Gastrocnemius medialis (tissue), 4 donors: ENCODE measurements around the gene C3orf22. TPM values are rescaled to one million over a fixed set of nuclear protein-coding genes. Genes with fewer than 3 reads are reported as not detected.
A peak's percentile ranks its signal among the peaks of the same experiment; 100 is the strongest.

Experiments
- ATAC-seq, 2 donors: fragments of 150-250 bp; one replicate each; pipeline ENCODE4 v1.9.1; 2016
- DNase-seq, 2 donors: peaks; one replicate each; pipeline ENCODE4 v3.0.0-alpha.2; 2019
- H3K27ac ChIP-seq, 4 donors: fragments of 200-600 bp; sonication (generic); 1 replicate in 1 of 4; 2 replicates in 3 of 4; pipeline ENCODE4 v1.5.1; 2016 to 2018; ENCODE audit warnings: mild to moderate bottlenecking in 2 of 4, moderate library complexity in 1 of 4
- H3K27me3 ChIP-seq, 3 donors: fragments of 200-600 bp; sonication (generic) in 2 of 3; 1 replicate in 1 of 3; 2 replicates in 2 of 3; pipeline versions ENCODE4 v1.5.1 to v1.6.0; 2016 to 2019; ENCODE audit warnings: mild to moderate bottlenecking in 1 of 3, moderate library complexity in 1 of 3
- H3K36me3 ChIP-seq, 2 donors: fragments of 200-600 bp; sonication (generic) in 1 of 2; one replicate each; pipeline ENCODE4 v1.5.1; 2017 to 2018
- H3K4me1 ChIP-seq, 2 donors: fragments of 200-600 bp; sonication (generic) in 1 of 2; one replicate each; pipeline ENCODE4 v1.5.1; 2016 to 2017; ENCODE audit warnings: mild to moderate bottlenecking in 2 of 2
- H3K4me3 ChIP-seq, 4 donors: fragments of 200-600 bp; sonication (generic) in 3 of 4; 1 replicate in 1 of 4; 2 replicates in 3 of 4; pipeline ENCODE4 v1.5.1; 2016 to 2019; ENCODE audit warnings: mild to moderate bottlenecking in 2 of 4
- H3K9me3 ChIP-seq, 3 donors: fragments of 200-600 bp; sonication (generic) in 2 of 3; 1 replicate in 1 of 3; 2 replicates in 2 of 3; pipeline ENCODE4 v1.5.1; 2016 to 2019
- CTCF ChIP-seq, 5 experiments: fragments of 450-650 bp in 3 of 5; fragments of 200-600 bp in 2 of 5; sonication (generic) in 2 of 5; IDR thresholded peaks in 4 of 5; conservative IDR thresholded peaks in 1 of 5; 1 replicate in 4 of 5; 2 replicates in 1 of 5; pipeline ENCODE4 v1.5.1; 2016 to 2019; ENCODE audit warnings: antibody characterized with exemption in 5 of 5, mild to moderate bottlenecking in 3 of 5, moderate library complexity in 3 of 5
- POLR2A ChIP-seq, 2 donors: fragments of 450-650 bp; IDR thresholded peaks; one replicate each; pipeline ENCODE4 v1.6.1; 2017; ENCODE audit warnings: antibody characterized with exemption in 2 of 2, mild to moderate bottlenecking in 2 of 2, moderate library complexity in 2 of 2
- in situ Hi-C, 4 donors: fragments of 200-750 bp; cut with MboI; loops; one replicate each; pipeline versions ENCODE4 v1.15.0 to v1.8.0; 2017; ENCODE audit warnings: low sequenced_read_pairs in 4 of 4
- intact Hi-C: fragments of 100-400 bp; cut with DNase I; formaldehyde crosslinking; loops from one replicate; pipeline ENCODE4 v1.15.1; 2023; ENCODE audit warnings: low total_unique reads
- total RNA-seq, 4 donors: library from RNA; depleted of rRNA; stranded (reverse); fragments of >200 nt; gene quantifications; one replicate each; pipeline versions ENCODE4 v1.1.0 to v1.2.3, GENCODE V29; 2016

The C3orf22 gene
- total RNA-seq, 4 donors from 2014 or later, result not detected

DNA sequence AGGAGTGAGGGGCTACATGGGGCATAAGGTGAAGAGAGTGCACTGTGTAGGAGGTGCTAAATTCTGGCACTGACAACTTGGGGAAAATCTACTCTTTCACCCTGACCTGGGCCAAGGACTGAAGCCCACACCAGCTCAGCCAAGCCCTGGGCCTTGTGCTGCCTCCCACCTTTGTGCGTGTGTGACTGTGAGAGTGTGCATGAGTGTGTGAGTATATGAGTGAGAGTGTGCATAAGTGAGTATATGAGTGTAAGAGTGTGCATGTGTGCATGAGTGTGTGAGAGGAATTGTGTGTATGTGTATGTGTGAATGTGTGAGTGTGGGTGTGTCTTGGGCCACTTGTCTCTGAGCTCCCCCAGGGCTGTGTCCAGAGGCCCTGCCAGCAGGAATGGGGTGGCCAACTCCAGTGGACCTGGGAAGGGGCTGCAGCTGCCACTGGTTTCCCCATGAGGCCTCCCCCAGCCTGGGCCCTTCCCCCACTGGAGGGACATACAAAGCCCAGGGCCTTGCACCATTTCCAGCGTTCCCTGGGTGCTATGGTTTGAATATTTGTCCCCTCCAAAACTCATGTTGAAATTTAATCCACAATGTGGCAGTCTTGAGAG lies 15.2 kb downstream of the C3orf22 start:
- intact Hi-C loops (no loop called here), in situ Hi-C loops (no loop called here)
- H3K36me3 ChIP-seq, result no peaks in the 10 kb centered on the region
- ATAC-seq (no peak), DNase-seq (no peak)
- no peak overlapping the region for H3K27ac ChIP-seq
- H3K4me1 ChIP-seq, result peaks cover 0 to 8% of the 10 kb centered on the region in 2 donors
- no peak for TF ChIP-seq POLR2A (IDR thresholded peaks at IDR 0.05)
- no peak for TF ChIP-seq CTCF (IDR thresholded peaks at IDR 0.05 in 4 of 5, conservative IDR thresholded peaks at IDR 0.05 in 1 of 5)
- no peak overlapping the region for H3K4me3 ChIP-seq
- H3K9me3 ChIP-seq, result no peaks in the 10 kb centered on the region
- peaks cover 13 to 21% (median 16%) of the 10 kb centered on the region in 3 donors for H3K27me3 ChIP-seq

DNA sequence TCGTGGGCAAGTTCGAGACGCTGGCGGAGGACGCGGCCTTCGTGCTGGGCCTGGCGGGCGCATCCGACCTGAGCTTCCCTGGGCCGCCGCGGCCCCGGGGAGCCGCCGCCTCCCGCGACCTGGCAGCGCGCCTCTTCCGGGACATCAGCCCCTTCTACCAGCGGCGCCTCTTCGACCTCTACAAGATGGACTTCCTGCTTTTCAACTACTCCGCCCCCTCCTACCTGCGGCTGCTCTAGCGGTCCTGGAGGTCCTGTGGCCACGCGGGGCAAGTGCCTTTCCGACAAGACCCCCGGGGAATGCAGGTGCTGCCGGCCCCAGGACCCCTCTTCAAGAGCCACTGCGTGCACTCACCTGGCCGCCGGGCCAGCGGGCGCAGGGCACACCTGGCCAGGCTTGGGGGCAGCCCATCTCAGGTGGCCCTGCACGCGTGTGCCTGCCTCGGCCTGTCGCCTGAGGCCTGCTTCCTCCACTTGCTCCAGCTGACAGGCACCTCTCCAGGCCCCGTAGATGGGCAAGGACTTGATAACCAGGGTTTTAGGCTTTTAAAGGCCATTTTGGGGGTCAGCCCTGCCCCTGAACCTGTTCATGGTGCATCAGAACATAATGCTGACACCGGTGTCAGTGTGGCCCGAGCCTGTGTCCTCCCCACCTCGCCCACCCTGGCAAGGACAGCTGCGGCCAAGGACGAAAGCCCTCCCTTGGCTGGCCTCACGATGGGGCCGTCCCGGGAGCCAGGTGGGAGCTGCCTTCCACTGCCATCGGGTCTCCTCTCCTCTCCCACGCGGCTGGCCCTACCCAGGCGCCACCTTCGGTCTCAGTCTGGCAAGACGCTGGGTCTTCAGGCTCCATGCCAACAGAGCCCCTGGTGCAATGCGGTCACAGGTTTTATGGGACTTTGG lies 16.1 kb downstream of the C3orf22 start:
- DNase-seq (peak in 1 of 2 donors; percentile 7), ATAC-seq (no peak)
- Histone ChIP-seq H3K4me3 (no peak overlapping the region), H3K27me3 (peaks cover 13 to 21% (median 16%) of the 10 kb centered on the region in 3 donors), H3K9me3 (no peaks in the 10 kb centered on the region), H3K4me1 (peaks cover 0 to 8% of the 10 kb centered on the region in 2 donors), H3K27ac (no peak overlapping the region), H3K36me3 (no peaks in the 10 kb centered on the region)
- no peak for TF ChIP-seq POLR2A (IDR thresholded peaks at IDR 0.05)
- no peak for TF ChIP-seq CTCF (IDR thresholded peaks at IDR 0.05 in 4 of 5, conservative IDR thresholded peaks at IDR 0.05 in 1 of 5)
- intact Hi-C loops, result no loop called here
- in situ Hi-C loops, result no loop called here

DNA sequence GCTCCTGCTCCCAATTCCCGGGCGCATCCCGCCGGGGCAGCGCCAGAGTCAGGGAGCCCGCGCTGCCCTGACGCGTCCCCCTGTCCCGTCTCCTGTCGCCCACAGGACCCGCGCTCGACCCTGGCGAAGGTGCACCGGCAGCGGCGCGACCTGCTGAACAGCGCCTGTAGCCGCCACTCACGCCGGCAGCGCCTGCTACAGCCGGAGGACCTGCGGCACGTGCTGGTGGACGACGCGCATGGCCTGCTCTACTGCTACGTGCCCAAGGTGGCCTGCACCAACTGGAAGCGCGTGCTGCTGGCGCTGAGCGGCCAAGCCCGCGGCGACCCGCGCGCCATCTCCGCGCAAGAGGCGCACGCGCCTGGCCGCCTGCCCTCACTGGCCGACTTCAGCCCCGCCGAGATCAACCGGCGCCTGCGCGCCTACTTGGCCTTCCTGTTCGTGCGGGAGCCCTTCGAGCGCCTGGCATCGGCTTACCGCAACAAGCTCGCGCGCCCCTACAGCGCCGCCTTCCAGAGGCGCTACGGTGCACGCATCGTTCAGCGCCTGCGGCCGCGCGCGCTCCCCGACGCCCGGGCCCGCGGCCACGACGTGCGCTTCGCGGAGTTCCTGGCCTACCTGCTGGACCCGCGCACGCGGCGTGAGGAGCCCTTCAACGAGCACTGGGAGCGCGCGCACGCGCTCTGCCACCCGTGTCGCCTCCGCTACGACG lies 16.9 kb downstream of the C3orf22 start:
- ATAC-seq (no peak), DNase-seq (peak; percentile 1 to 6)
- Histone ChIP-seq H3K27me3 (peaks cover 13 to 21% (median 16%) of the 10 kb centered on the region in 3 donors), H3K4me3 (no peak overlapping the region), H3K4me1 (peaks cover 0 to 8% of the 10 kb centered on the region in 2 donors), H3K27ac (no peak overlapping the region), H3K36me3 (no peaks in the 10 kb centered on the region), H3K9me3 (no peaks in the 10 kb centered on the region)
- intact Hi-C loops, result no loop called here
- in situ Hi-C loops, result no loop called here
- TF ChIP-seq POLR2A (IDR thresholded peaks at IDR 0.05) (no peak), CTCF (IDR thresholded peaks at IDR 0.05 in 4 of 5, conservative IDR thresholded peaks at IDR 0.05 in 1 of 5) (no peak)

DNA sequence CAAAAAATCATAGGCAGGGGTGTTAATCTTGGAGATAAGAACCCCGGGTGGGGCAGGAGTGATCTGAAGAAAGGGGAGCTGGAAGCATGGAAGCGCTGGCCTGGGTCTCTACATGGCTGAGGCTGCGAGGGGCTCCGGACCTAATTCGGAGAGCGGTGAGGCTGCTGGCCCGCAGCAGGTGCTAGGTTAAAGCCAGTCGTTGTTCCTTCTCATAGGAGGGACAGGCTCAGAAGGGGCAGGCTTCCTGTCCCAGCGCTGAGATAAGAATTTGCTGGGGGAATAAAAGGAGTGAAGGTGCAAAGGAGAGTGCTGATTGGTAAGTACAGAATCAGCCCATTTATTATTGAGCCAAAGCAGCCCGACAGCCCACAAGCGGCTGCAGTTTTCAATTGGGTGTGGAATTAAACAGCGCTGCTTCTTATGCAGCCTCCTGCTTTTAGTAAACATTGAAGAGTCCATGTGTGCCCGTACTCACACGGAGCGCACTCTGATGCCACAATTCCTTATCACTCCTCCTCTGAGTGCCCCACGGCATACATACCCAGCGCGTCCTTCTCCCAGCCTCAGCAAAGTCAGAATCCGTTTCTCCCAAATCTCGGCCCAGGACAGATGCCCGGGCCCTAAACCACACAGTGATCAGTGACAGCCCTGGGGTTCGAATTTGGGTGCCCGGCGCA lies 17.6 kb downstream of the C3orf22 start:
- Histone ChIP-seq H3K36me3 (no peaks in the 10 kb centered on the region), H3K27me3 (peaks cover 13 to 21% (median 16%) of the 10 kb centered on the region in 3 donors), H3K4me3 (no peak overlapping the region), H3K4me1 (peaks cover 0 to 8% of the 10 kb centered on the region in 2 donors), H3K9me3 (no peaks in the 10 kb centered on the region), H3K27ac (no peak overlapping the region)
- ATAC-seq, result no peak
- intact Hi-C loops, result no loop called here
- in situ Hi-C loops, result no loop called here
- peak in 1 of 2 donors; percentile 0 for DNase-seq
- TF ChIP-seq CTCF (IDR thresholded peaks at IDR 0.05 in 4 of 5, conservative IDR thresholded peaks at IDR 0.05 in 1 of 5) (no peak), POLR2A (IDR thresholded peaks at IDR 0.05) (no peak)
